IPS-NIHi7 (cell line): Measurements from ENCODE around the gene KRT79.
"Not testable (repeated sequence)": the region's sequence is repeated elsewhere in the genome, so short reads cannot be mapped to it uniquely, and the experiment has no call there.

ENCODE experiments used
- DNase-seq: peaks from one replicate; pipeline ENCODE4 v3.0.0; 2012; ENCODE audit warnings: mixed read lengths; ENCODE audit errors: extremely low spot score

Gene KRT79

GRCh38 chr12:52860102-52860823 lies 26.2 kb upstream of the KRT79 start:
- no peak for DNase-seq

DNA sequence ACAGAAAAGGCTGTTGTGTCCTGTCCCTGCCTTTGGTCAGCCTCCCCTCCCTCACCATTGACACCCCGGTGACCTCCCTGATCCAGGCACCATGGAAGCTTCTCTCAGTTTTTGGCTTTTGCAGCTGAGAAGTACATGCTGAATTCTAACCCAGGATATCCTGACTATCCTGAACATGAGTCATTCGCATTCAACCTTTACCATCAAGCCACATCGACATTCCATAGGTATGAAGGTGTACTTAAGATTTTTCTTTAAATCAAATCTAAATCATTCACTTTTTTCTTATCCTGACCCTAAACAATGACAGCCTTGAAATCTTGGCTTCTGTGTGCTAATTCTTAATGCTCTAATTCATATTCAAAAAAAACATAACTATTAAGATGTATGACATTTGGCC lies 23.4 kb upstream of the KRT79 start:
- DNase-seq: no peak

GRCh38 chr12:52856787-52857186 lies 22.7 kb upstream of the KRT79 start:
- no peak for DNase-seq

GRCh38 chr12:52856077-52856476 lies 22.0 kb upstream of the KRT79 start:
- DNase-seq: not testable (repeated sequence)

DNA sequence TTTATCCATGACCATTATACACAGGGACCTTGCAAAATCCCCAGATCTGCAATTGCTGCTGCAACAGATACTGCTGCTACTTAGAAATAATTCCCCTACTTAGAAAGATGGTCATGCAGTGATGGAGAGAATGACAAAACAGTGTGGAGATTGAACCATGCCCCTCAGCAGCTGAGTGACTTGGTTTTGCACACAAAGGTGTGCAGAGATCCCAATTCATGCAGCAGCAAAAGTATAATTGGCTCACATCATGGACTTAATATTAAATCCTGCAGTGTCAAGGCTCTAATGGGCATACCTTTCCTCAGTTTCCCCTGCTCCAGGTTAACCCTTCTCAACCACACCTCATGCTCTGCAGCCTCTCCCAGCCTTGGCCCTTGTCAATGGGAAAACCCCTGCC lies 17.7 kb upstream of the KRT79 start:
- no peak for DNase-seq

- no peak for DNase-seq
These were observed 16.6 kb upstream of the KRT79 start for GRCh38 chr12:52850681-52851080.

DNA sequence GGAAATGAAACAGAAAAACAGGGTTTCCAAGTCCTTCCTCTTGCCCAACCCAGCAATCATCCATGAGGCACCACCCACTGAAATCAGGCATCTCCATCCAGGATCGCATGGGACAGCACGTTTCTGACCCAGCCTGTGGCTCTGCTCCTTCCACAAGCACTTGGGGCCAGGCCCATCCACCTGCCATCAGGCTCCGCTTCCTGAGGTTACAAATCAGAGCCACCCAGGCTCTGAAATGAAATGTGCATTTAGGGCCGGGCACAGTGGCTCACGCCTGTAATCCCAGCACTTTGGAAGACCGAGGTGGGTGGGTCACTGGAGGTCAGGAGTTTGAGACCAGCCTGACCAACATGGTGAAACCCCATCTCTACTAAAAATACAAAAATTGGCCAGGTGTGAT lies 15.4 kb upstream of the KRT79 start:
- no peak for DNase-seq

GRCh38 chr12:52848661-52849255 lies 14.6 kb upstream of the KRT79 start, which contains the start of gene KRT78:
KRT78 (minus strand) TSS chr12:52848994; CDS start chr12:52848930, 64 bp downstream.
- no peak for DNase-seq

DNA sequence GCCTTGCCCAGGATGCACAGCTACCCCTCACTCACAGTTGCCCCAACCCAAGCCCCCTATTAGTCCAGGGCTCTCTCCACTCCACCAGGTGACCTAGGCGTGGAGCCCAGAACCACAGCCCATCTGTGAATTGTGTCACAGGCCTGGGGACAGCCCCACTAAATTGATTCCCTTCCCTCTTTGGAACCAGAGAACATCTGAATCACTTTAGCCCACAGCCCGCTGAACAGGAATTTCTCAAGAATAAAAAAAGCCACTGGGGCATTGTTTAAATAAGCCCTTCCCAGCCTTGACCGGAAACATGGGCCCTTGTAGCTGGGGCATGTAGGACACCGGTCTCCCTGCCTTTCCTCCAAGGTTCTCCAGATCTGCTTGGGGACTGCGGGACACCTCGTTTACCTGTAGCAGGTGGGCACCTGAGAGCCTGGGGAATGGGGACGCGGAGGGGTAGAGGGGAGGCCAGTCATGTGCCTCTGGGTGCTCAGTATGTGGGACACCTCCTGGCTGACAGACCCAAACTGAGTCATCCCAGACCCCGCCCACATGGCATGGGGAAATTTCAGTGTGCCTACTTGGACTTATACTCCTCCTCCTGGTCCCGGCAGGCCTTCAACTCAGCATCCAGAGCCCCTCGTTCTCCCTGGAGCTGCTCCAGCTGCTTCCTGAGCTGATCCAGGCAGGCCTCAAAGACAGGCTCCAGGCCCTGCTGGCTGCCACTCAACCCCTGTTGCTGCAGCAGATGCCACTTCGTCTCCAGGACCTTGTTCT lies 13.4 kb upstream of the KRT79 start:
- no peak for DNase-seq

- no peak for DNase-seq
These were observed 12.4 kb upstream of the KRT79 start for GRCh38 chr12:52846356-52846970.

DNA sequence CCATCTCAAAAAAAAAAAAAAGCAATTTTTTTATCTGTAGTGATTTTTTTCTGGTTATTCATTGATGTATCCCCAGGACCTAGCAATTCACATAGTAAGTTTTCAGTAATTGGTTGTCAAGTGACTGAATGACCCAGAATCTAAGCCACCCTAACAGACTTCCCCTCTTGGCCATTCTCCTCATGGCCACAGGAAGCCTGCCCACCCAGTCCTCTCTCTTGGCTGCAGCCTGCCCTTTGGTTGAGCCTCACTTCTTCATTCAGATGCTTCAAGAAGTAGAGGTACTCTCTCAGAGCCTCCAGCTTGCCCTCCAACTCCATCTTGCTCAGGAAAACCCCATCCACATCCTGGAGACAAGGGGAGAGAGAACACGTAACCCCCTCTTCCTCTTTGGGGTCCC lies 11.8 kb upstream of the KRT79 start:
- no peak for DNase-seq

DNA sequence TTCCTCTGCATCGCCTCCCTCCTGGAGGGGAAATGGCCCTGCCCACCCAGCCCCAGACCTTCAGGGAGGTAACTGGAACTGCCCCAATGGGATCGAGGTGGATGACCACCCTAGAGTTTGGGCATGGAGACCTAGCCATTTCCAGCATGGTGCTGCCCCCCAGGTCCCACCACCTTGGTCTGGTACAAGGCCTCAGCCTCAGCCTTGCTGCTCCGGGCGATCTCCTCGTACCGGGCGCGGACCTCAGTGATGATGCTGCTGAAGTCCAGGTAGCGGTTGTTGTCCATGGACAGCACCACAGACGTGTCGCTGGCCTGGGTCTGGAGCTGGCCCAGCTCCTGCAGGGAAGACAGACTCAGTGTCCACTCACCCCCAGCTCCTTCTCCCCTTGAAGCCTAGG lies 10.3 kb upstream of the KRT79 start:
- no peak for DNase-seq

- DNase-seq: no peak
These were observed 5.5 kb upstream of the KRT79 start for GRCh38 chr12:52839436-52840105.

GRCh38 chr12:52838609-52839435 lies 4.7 kb upstream of the KRT79 start:
- DNase-seq: no peak

DNA sequence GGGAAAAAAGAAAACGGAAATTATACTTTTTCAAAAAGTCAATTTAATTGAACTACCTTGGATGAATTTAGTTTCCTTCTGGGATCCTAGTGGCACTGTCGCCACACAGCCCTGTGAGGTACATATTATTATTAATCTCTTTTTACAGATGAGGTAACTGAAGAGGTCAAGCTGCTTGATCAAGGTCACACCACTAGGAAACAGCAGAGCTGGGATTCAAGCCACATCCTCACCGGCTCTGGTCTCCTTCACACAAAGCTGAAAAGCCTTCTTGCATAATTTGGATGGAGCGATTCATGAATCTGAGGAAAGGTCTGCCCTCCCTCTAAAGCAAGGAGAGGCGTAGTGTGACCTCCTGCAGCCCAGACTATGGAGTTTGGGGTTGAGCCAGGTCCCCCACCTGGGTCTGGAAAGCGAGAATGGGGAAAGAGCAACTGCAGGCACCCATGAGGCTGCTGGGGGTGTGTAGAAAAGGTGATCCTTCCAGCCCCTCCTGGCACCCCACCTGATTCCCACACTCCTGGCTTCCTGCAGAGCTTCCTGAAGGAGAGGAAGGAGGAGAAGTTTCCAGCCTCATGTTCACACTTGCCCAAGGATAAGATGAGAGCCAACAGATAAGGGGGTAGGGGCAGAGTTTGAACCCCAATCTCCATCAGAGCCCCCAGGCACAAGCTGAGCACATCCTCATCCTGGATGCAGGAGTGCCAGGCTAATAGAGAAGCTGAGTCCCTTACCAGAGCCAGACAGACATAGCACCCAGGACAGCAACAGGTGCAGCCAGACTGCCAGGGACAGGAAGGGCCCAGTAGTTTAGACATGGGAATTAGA lies 3.9 kb upstream of the KRT79 start:
- DNase-seq: no peak

DNA sequence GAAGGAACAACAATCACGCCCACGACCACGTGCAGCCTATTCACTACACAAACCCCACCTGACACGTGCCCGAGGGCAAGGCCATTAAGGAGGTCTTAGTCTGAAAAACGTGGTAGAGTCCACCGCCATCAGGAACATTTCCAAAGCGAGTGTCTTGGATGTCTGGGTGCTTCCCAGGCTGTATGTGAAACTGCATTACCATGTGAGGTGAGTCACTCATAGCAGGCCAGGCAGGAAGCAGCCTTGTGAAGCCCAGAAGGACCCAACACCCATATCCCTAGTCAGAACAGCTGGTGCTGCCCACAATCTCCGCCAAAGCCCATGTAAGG lies 3.3 kb upstream of the KRT79 start:
- no peak for DNase-seq

DNA sequence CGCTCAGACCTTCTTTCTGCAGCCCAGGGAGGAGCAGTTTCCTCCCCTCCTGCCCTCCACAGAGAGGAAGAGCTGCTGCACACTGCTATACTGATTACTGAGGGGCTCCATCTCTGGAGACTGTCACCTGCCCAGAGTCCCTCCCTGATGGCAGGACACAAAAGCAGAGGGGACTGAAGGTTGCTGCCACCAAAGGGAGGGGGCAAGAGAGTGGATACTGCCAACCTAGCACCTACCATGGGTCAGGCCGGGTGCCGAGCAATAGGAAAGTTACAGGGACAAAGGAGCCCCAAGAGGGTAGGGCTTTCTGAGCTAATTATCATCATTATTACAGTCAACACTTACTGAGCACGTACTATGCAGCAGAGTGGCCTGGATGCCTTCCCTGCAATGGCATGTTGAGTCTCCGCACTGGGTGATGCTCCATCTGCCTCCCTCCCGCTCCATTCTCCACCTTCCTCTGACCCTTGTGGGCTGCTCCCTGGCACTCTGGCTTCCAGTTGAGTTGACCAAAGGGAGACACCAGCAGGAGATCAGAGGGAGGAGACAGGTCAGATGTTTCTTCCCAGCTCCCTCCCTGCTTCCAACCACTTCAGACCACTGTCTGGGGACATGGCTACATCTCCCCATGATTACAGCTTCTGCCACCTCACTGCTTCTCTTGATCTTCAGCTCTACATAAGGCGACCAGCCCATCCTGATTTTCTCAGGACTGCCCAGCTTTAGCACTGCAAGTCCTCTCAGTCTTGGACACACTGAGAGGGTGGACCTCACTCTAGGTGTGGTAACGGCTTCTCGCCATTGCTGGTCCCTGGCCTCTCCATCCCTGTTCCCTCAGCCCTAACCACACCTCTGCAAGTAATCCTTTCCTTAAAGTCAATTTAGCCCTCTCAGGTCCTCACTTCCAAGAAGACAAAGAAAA lies 2.6 kb upstream of the KRT79 start:
- no peak for DNase-seq

DNA sequence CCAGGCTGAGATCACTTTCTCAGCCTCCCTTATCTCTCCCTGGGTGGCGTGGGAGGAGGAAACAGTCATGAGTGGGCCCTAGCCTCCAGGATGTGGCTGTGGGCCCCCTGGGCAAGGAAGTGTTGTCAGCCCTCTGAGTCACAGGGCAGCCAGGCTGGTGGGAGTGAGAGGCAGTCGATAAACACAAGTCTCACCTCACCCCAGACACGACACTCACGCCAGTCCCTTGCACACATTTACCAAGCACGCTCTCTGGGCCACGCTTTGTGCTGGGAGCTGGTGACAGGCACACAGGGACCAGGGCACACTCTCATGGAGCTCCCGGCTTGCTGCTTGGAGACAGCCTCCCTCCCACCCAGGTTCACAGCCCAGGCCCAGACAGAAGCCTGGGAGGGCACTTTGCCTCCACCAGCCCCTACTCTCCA lies 1.9 kb upstream of the KRT79 start:
- no peak for DNase-seq
